ENCODE measurements around the gene SNN.

- TF ChIP-seq, protein P1, sequence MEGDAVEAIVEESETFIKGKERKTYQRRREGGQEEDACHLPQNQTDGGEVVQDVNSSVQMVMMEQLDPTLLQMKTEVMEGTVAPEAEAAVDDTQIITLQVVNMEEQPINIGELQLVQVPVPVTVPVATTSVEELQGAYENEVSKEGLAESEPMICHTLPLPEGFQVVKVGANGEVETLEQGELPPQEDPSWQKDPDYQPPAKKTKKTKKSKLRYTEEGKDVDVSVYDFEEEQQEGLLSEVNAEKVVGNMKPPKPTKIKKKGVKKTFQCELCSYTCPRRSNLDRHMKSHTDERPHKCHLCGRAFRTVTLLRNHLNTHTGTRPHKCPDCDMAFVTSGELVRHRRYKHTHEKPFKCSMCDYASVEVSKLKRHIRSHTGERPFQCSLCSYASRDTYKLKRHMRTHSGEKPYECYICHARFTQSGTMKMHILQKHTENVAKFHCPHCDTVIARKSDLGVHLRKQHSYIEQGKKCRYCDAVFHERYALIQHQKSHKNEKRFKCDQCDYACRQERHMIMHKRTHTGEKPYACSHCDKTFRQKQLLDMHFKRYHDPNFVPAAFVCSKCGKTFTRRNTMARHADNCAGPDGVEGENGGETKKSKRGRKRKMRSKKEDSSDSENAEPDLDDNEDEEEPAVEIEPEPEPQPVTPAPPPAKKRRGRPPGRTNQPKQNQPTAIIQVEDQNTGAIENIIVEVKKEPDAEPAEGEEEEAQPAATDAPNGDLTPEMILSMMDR (IDR thresholded peaks at IDR 0.05; ENCODE audit: insufficient read depth, low read depth, low read length): no peak
- no peak for TF ChIP-seq EZH2 (IDR thresholded peaks at IDR 0.05; ENCODE audit: insufficient read depth, low read length)
Measured at GRCh38 chr16:11669380-11670146, 1.3 kb downstream of the SNN start.
